GM12878 (cell line): ENCODE measurements around the gene GLB1L3. TPM values are rescaled to one million over a fixed set of nuclear protein-coding genes. Genes with fewer than 3 reads are reported as not detected.

Experiments
- ATF7 ChIP-seq: fragments of 450-650 bp; IDR thresholded peaks from 2 replicates; pipeline ENCODE4 v1.6.1; 2016; ENCODE audit warnings: low read depth, mild to moderate bottlenecking
- BCL11A ChIP-seq: IDR thresholded peaks from 2 replicates; pipeline ENCODE4 v1.6.1; 2011; ENCODE audit warnings: low read depth, low read length
- CREB1 ChIP-seq: IDR thresholded peaks from 2 replicates; pipeline ENCODE4 v1.6.1; 2012; ENCODE audit warnings: low read depth, mild to moderate bottlenecking, inconsistent platforms
- EZH2 ChIP-seq: IDR thresholded peaks from 2 replicates; pipeline ENCODE4 v1.6.1; 2012; ENCODE audit warnings: low read depth, mild to moderate bottlenecking, control low read depth, inconsistent platforms, low read length, borderline replicate concordance; ENCODE audit not compliant: control insufficient read depth
- FOXM1 ChIP-seq: IDR thresholded peaks from 2 replicates; pipeline ENCODE4 v1.6.1; 2012; ENCODE audit warnings: low read depth, mild to moderate bottlenecking, inconsistent platforms, low read length, moderate library complexity
- HCFC1 ChIP-seq: fragments of 150-350 bp; IDR thresholded peaks from 2 replicates; pipeline ENCODE4 v1.6.1; 2014; ENCODE audit warnings: low read length
- HDAC6 ChIP-seq: fragments of 200-600 bp; sonication (generic); IDR thresholded peaks from one replicate; pipeline ENCODE4 v1.8.0; 2017; ENCODE audit warnings: antibody characterized with exemption; ENCODE audit not compliant: unreplicated experiment
- KAT2A ChIP-seq: conservative IDR thresholded peaks from 2 replicates; pipeline ENCODE4 v1.6.1; 2011; ENCODE audit warnings: low read depth, low read length; ENCODE audit not compliant: control insufficient read depth
- MXI1 ChIP-seq: fragments of 150-350 bp; IDR thresholded peaks from 2 replicates; pipeline ENCODE4 v1.6.1; 2011; ENCODE audit warnings: low read depth, mild to moderate bottlenecking, inconsistent platforms, low read length, improper control_type of control experiment
- MYC ChIP-seq: IDR thresholded peaks from 2 replicates; pipeline ENCODE4 v1.6.1; 2011; ENCODE audit warnings: mild to moderate bottlenecking, low read length, moderate library complexity, inconsistent platforms; ENCODE audit not compliant: insufficient read depth, insufficient replicate concordance, insufficient read length, severe bottlenecking
- POLR2A ChIP-seq: IDR thresholded peaks from 2 replicates; pipeline ENCODE4 v1.6.1; 2011; ENCODE audit warnings: low read depth, mild to moderate bottlenecking, low read length
- SIX5 ChIP-seq: IDR thresholded peaks from 2 replicates; pipeline ENCODE4 v1.6.1; 2011; ENCODE audit warnings: mild to moderate bottlenecking, low read depth, low read length, moderate library complexity; ENCODE audit not compliant: severe bottlenecking
- SP1 ChIP-seq: IDR thresholded peaks from one replicate; pipeline ENCODE4 v1.6.1; 2011; ENCODE audit warnings: low read depth, low read length
- polyA plus RNA-seq, 11 experiments: library from polyadenylated mRNA; depleted of rRNA in 4 of 11; unstranded in 6 of 11; stranded (reverse) in 5 of 11; fragments of >200 nt; fragmentation: Nextera tagmentation in 4 of 11; fragmentation: Illumina TruSeq in 1 of 11; extraction: Ambion mirVana in 4 of 11; extraction: Trizol in 1 of 11; gene quantifications; 1 replicate in 1 of 11; 2 replicates in 10 of 11; pipeline versions ENCODE4 v1.2.1 to v1.2.3, GENCODE V29; 2011 to 2016; ENCODE audit warnings: inconsistent platforms in 2 of 11, missing spikeins in 2 of 11, low read depth in 1 of 11
- total RNA-seq, 4 experiments: library from RNA; depleted of rRNA in 3 of 4; stranded (reverse); fragments of >200 nt in 3 of 4; fragmentation: Illumina TruSeq in 1 of 4; extraction: Trizol in 1 of 4; gene quantifications; 2 replicates each; pipeline versions ENCODE4 v1.2.1 to v1.2.3, GENCODE V29; 2013 to 2021
- TF ChIP-seq, protein P1 (sequence below): IDR thresholded peaks from 2 replicates; pipeline ENCODE4 v1.6.1; 2012; ENCODE audit warnings: low read length, inconsistent platforms
- TF ChIP-seq, protein P2 (sequence below): fragments of 450-650 bp; IDR thresholded peaks from 2 replicates; pipeline ENCODE4 v1.6.1; 2016; ENCODE audit warnings: mild to moderate bottlenecking, moderate library complexity, borderline replicate concordance
- TF ChIP-seq, protein P3 (sequence below): fragments of 450-650 bp; IDR thresholded peaks from 2 replicates; pipeline ENCODE4 v1.6.1; 2018; ENCODE audit warnings: borderline replicate concordance, mild to moderate bottlenecking; ENCODE audit not compliant: partially characterized antibody
- TF ChIP-seq, protein P4 (sequence below): fragments of 450-650 bp; IDR thresholded peaks from 2 replicates; pipeline ENCODE4 v1.6.1; 2016; ENCODE audit warnings: mild to moderate bottlenecking
- TF ChIP-seq, protein P5 (sequence below): fragments of 450-650 bp; IDR thresholded peaks from 2 replicates; pipeline ENCODE4 v1.6.1; 2017; ENCODE audit warnings: mild to moderate bottlenecking, low read depth, inconsistent platforms; ENCODE audit not compliant: poor library complexity, severe bottlenecking

The GLB1L3 gene
- total and polyA plus RNA-seq, 10 of the 15 experiments (the other 5 are each of a cell fraction or from before 2014, with no cell fraction given) = 0.53 to 2.9 (median 1.9) TPM; not detected in 1

DNA sequence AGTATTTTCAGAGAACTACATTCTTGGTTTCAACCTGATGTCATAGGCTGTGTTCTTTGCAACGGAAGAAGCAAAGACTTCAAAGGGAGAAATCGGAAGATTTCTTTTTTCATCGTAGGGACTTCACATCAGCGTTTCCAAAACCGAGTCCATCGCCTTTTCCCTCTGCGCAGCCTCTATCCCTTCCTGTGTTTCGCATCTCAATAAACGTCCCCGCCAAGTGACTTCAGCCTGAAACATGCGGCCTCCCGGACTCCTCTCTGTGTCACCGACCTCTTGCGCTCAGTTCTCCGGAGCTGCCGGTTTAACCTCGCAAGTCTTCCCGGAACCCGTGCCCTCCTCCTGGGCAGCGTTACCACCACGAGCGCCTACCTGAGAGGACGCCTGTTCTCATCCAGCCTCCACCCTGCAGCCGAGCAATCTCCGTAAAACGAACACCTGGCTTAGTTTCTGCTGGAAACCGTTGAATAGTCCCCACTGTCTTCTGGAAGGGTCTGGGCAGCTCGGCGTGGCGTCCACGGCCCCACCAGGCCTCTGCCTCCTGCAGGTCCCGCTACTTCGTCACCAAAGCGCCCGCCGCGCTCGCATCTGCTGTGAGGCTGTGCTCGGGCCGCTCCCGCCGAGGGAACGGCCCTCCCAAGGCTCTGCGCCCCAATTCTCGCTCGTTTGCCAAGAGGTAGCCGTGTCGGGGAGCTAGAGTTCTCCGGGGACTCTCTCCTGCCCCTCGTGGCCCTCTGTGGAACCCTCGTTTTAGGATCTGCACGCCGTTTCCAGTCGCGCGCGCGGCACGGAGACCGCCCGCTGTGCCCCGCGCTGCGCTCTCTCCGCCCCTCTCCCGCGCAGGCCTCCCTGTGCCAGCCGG, at the start of gene GLB1L3 (continued):
- TF ChIP-seq, protein P1, sequence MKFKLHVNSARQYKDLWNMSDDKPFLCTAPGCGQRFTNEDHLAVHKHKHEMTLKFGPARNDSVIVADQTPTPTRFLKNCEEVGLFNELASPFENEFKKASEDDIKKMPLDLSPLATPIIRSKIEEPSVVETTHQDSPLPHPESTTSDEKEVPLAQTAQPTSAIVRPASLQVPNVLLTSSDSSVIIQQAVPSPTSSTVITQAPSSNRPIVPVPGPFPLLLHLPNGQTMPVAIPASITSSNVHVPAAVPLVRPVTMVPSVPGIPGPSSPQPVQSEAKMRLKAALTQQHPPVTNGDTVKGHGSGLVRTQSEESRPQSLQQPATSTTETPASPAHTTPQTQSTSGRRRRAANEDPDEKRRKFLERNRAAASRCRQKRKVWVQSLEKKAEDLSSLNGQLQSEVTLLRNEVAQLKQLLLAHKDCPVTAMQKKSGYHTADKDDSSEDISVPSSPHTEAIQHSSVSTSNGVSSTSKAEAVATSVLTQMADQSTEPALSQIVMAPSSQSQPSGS = 0 out of 2 replicates have a peak, but pooled peaks have one; percentile 40
- TF ChIP-seq EZH2 = no peak
- no peak for TF ChIP-seq BCL11A
- TF ChIP-seq SIX5 = no peak
- no peak for TF ChIP-seq KAT2A
- no peak for TF ChIP-seq ATF7
- no peak for TF ChIP-seq FOXM1
- no peak for TF ChIP-seq HCFC1
- TF ChIP-seq, protein P2, sequence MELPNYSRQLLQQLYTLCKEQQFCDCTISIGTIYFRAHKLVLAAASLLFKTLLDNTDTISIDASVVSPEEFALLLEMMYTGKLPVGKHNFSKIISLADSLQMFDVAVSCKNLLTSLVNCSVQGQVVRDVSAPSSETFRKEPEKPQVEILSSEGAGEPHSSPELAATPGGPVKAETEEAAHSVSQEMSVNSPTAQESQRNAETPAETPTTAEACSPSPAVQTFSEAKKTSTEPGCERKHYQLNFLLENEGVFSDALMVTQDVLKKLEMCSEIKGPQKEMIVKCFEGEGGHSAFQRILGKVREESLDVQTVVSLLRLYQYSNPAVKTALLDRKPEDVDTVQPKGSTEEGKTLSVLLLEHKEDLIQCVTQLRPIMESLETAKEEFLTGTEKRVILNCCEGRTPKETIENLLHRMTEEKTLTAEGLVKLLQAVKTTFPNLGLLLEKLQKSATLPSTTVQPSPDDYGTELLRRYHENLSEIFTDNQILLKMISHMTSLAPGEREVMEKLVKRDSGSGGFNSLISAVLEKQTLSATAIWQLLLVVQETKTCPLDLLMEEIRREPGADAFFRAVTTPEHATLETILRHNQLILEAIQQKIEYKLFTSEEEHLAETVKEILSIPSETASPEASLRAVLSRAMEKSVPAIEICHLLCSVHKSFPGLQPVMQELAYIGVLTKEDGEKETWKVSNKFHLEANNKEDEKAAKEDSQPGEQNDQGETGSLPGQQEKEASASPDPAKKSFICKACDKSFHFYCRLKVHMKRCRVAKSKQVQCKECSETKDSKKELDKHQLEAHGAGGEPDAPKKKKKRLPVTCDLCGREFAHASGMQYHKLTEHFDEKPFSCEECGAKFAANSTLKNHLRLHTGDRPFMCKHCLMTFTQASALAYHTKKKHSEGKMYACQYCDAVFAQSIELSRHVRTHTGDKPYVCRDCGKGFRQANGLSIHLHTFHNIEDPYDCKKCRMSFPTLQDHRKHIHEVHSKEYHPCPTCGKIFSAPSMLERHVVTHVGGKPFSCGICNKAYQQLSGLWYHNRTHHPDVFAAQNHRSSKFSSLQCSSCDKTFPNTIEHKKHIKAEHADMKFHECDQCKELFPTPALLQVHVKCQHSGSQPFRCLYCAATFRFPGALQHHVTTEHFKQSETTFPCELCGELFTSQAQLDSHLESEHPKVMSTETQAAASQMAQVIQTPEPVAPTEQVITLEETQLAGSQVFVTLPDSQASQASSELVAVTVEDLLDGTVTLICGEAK = no peak
- no peak for TF ChIP-seq SP1
- TF ChIP-seq, protein P3, sequence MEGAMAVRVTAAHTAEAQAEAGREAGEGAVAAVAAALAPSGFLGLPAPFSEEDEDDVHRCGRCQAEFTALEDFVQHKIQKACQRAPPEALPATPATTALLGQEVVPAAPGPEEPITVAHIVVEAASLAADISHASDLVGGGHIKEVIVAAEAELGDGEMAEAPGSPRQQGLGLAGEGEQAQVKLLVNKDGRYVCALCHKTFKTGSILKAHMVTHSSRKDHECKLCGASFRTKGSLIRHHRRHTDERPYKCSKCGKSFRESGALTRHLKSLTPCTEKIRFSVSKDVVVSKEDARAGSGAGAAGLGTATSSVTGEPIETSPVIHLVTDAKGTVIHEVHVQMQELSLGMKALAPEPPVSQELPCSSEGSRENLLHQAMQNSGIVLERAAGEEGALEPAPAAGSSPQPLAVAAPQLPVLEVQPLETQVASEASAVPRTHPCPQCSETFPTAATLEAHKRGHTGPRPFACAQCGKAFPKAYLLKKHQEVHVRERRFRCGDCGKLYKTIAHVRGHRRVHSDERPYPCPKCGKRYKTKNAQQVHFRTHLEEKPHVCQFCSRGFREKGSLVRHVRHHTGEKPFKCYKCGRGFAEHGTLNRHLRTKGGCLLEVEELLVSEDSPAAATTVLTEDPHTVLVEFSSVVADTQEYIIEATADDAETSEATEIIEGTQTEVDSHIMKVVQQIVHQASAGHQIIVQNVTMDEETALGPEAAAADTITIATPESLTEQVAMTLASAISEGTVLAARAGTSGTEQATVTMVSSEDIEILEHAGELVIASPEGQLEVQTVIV = no peak
- no peak for TF ChIP-seq MYC
- no peak for TF ChIP-seq MXI1
- no peak for TF ChIP-seq POLR2A
- TF ChIP-seq, protein P4, sequence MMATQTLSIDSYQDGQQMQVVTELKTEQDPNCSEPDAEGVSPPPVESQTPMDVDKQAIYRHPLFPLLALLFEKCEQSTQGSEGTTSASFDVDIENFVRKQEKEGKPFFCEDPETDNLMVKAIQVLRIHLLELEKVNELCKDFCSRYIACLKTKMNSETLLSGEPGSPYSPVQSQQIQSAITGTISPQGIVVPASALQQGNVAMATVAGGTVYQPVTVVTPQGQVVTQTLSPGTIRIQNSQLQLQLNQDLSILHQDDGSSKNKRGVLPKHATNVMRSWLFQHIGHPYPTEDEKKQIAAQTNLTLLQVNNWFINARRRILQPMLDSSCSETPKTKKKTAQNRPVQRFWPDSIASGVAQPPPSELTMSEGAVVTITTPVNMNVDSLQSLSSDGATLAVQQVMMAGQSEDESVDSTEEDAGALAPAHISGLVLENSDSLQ = no peak
- peak; percentile 95 for TF ChIP-seq HDAC6
- peak; percentile 62 for TF ChIP-seq CREB1
- TF ChIP-seq, protein P5, sequence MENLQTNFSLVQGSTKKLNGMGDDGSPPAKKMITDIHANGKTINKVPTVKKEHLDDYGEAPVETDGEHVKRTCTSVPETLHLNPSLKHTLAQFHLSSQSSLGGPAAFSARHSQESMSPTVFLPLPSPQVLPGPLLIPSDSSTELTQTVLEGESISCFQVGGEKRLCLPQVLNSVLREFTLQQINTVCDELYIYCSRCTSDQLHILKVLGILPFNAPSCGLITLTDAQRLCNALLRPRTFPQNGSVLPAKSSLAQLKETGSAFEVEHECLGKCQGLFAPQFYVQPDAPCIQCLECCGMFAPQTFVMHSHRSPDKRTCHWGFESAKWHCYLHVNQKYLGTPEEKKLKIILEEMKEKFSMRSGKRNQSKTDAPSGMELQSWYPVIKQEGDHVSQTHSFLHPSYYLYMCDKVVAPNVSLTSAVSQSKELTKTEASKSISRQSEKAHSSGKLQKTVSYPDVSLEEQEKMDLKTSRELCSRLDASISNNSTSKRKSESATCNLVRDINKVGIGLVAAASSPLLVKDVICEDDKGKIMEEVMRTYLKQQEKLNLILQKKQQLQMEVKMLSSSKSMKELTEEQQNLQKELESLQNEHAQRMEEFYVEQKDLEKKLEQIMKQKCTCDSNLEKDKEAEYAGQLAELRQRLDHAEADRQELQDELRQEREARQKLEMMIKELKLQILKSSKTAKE = no peak
